ENCODE measurements around the gene POU2F1. TPM values are rescaled to one million over a fixed set of nuclear protein-coding genes. Genes with fewer than 3 reads are reported as not detected.

The POU2F1 gene
- total RNA-seq, 2 donors from 2014 or later: 7.7 to 10.9 TPM

GRCh38 chr1:167333124-167333523 is 112.4 kb downstream of the POU2F1 start:
- TF ChIP-seq CTCF (IDR thresholded peaks at IDR 0.05): no peak
- no peaks in the 10 kb centered on the region for H3K4me1 ChIP-seq
- H3K27me3 ChIP-seq: no peaks in the 10 kb centered on the region
- DNase-seq (ENCODE audit: low spot score): no peak
- peaks cover 0 to 4% of the 10 kb centered on the region in 2 donors for H3K9me3 ChIP-seq
- no peak overlapping the region for H3K4me3 ChIP-seq
- H3K27ac ChIP-seq: no peak overlapping the region
- H3K36me3 ChIP-seq: no peaks in the 10 kb centered on the region

GRCh38 chr1:167333703-167334102 is 113.0 kb downstream of the POU2F1 start:
- no peak for TF ChIP-seq CTCF (IDR thresholded peaks at IDR 0.05)
- Histone ChIP-seq H3K36me3 (no peaks in the 10 kb centered on the region), H3K4me1 (no peaks in the 10 kb centered on the region), H3K27me3 (no peaks in the 10 kb centered on the region), H3K27ac (no peak overlapping the region), H3K9me3 (peaks cover 0 to 4% of the 10 kb centered on the region in 2 donors), H3K4me3 (no peak overlapping the region)
- DNase-seq (ENCODE audit: low spot score): no peak

- Histone ChIP-seq H3K27ac (no peak overlapping the region), H3K4me3 (no peak overlapping the region), H3K27me3 (no peaks in the 10 kb centered on the region), H3K4me1 (no peaks in the 10 kb centered on the region), H3K36me3 (no peaks in the 10 kb centered on the region), H3K9me3 (peaks cover 0 to 4% of the 10 kb centered on the region in 2 donors)
- DNase-seq (ENCODE audit: low spot score): no peak
- TF ChIP-seq CTCF (IDR thresholded peaks at IDR 0.05): no peak
Observed at GRCh38 chr1:167339405-167339804, 118.7 kb downstream of the POU2F1 start.

- no peak for DNase-seq (ENCODE audit: low spot score)
- Histone ChIP-seq H3K4me1 (no peaks in the 10 kb centered on the region), H3K36me3 (no peaks in the 10 kb centered on the region), H3K9me3 (no peaks in the 10 kb centered on the region), H3K4me3 (no peak overlapping the region), H3K27me3 (no peaks in the 10 kb centered on the region), H3K27ac (no peak overlapping the region)
- peak in 1 of 2 donors; percentile 16 for TF ChIP-seq CTCF (IDR thresholded peaks at IDR 0.05)
Observed at GRCh38 chr1:167342846-167343245, 122.2 kb downstream of the POU2F1 start.

- Histone ChIP-seq H3K27me3 (no peaks in the 10 kb centered on the region), H3K36me3 (no peaks in the 10 kb centered on the region), H3K4me1 (no peaks in the 10 kb centered on the region), H3K27ac (no peak overlapping the region), H3K4me3 (no peak overlapping the region), H3K9me3 (no peaks in the 10 kb centered on the region)
- TF ChIP-seq CTCF (IDR thresholded peaks at IDR 0.05): no peak
- no peak for DNase-seq (ENCODE audit: low spot score)
Observed at GRCh38 chr1:167344112-167344511, 123.4 kb downstream of the POU2F1 start.

- H3K27ac ChIP-seq: no peak overlapping the region
- H3K36me3 ChIP-seq: no peaks in the 10 kb centered on the region
- H3K27me3 ChIP-seq: no peaks in the 10 kb centered on the region
- no peaks in the 10 kb centered on the region for H3K9me3 ChIP-seq
- H3K4me1 ChIP-seq: no peaks in the 10 kb centered on the region
- no peak overlapping the region for H3K4me3 ChIP-seq
- no peak for TF ChIP-seq CTCF (IDR thresholded peaks at IDR 0.05)
- DNase-seq (ENCODE audit: low spot score): no peak
Observed at GRCh38 chr1:167344615-167345385, 124.1 kb downstream of the POU2F1 start.
